ENCODE measurements around the gene RASSF4.

RASSF4 gene

DNA sequence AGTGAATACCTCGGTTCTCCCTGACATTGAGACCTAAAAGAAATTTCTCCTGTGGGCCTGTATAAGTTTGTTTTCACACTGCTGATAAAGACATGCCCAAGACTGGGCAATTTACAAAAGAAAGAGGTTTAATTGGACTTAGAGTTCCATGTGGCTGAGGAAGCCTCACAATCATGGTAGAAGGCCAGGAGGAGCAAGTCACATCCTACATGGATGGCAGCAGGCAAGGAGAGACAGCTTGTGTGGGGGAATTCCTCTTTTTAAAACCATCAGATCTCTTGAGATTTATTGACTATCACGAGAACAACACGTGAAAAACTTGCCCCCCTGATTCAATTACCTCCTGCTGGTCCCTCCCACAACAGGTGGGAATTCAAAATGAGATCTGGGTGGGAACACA, 41.8 kb upstream of the RASSF4 start:
- Histone ChIP-seq H3K4me2 (ENCODE audit: low read length) (no peak overlapping the region), H3K4me1 (ENCODE audit: low read length) (no peaks in the 10 kb centered on the region), H3K36me3 (replicated peaks; ENCODE audit: low read depth, low read length) (no peaks in the 10 kb centered on the region), H3K9ac (ENCODE audit: low read length) (no peak overlapping the region), H3K27ac (ENCODE audit: low read length) (no peak overlapping the region), H3K79me2 (ENCODE audit: low read length) (no peaks in the 10 kb centered on the region), H4K20me1 (ENCODE audit: insufficient read depth, low read length) (no peaks in the 10 kb centered on the region), H3K4me3 (ENCODE audit: low read length) (no peak overlapping the region), H2AFZ (ENCODE audit: low read depth, low read length) (no peak overlapping the region), H3K9me3 (ENCODE audit: insufficient read depth, low read length) (no peaks in the 10 kb centered on the region), H3K27me3 (ENCODE audit: low read depth, low read length) (no peaks in the 10 kb centered on the region)
- TF ChIP-seq CTCF (IDR thresholded peaks at IDR 0.05; ENCODE audit: low read depth, low read length), result no peak

- Histone ChIP-seq H3K4me2 (ENCODE audit: low read length) (no peak overlapping the region), H4K20me1 (ENCODE audit: insufficient read depth, low read length) (no peaks in the 10 kb centered on the region), H3K4me3 (ENCODE audit: low read length) (no peak overlapping the region), H3K27ac (ENCODE audit: low read length) (no peak overlapping the region), H3K36me3 (replicated peaks; ENCODE audit: low read depth, low read length) (no peaks in the 10 kb centered on the region), H3K9me3 (ENCODE audit: insufficient read depth, low read length) (no peaks in the 10 kb centered on the region), H3K4me1 (ENCODE audit: low read length) (peaks cover under 1% of the 10 kb centered on the region; the same call in 1 of the 2 replicates), H2AFZ (ENCODE audit: low read depth, low read length) (no peak overlapping the region), H3K79me2 (ENCODE audit: low read length) (no peaks in the 10 kb centered on the region), H3K9ac (ENCODE audit: low read length) (no peak overlapping the region), H3K27me3 (ENCODE audit: low read depth, low read length) (no peaks in the 10 kb centered on the region)
- TF ChIP-seq CTCF (IDR thresholded peaks at IDR 0.05; ENCODE audit: low read depth, low read length), result no peak
- TF ChIP-seq EZH2phosphoT487 (IDR thresholded peaks at IDR 0.05; ENCODE audit: low read depth), result no peak
These were observed 39.4 kb upstream of the RASSF4 start for GRCh38 chr10:44920252-44920651.

DNA sequence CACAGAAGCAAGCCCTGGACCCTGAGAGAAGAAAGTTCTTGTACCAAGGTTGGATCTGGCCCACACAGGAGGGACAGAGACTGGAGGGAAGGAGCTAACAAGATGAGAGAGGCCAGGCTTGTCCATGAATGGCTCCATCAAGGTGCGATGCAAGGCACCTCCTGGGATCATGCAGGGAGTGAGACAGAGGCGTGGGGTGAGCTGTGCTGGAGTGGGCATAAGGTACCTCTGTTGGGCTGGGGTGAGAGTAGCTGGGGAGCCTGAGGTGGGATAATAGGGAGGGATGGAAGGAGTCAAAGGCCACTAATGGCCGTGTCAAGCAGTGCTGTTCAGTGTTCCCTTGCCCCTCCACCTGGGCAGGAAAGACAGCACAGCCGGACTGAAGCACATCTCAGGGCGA, 38.5 kb upstream of the RASSF4 start:
- H3K9ac ChIP-seq (ENCODE audit: low read length), result no peak overlapping the region
- H3K9me3 ChIP-seq (ENCODE audit: insufficient read depth, low read length), result no peaks in the 10 kb centered on the region
- no peak overlapping the region for H3K4me3 ChIP-seq (ENCODE audit: low read length)
- no peak overlapping the region for H2AFZ ChIP-seq (ENCODE audit: low read depth, low read length)
- H3K79me2 ChIP-seq (ENCODE audit: low read length), result no peaks in the 10 kb centered on the region
- no peaks in the 10 kb centered on the region for H3K27me3 ChIP-seq (ENCODE audit: low read depth, low read length)
- H3K4me1 ChIP-seq (ENCODE audit: low read length), result peaks cover 3% of the 10 kb centered on the region; the same call in 1 of the 2 replicates
- H4K20me1 ChIP-seq (ENCODE audit: insufficient read depth, low read length), result no peaks in the 10 kb centered on the region
- no peak overlapping the region for H3K27ac ChIP-seq (ENCODE audit: low read length)
- no peak overlapping the region for H3K4me2 ChIP-seq (ENCODE audit: low read length)
- no peak for TF ChIP-seq EZH2phosphoT487 (IDR thresholded peaks at IDR 0.05; ENCODE audit: low read depth)
- no peak for TF ChIP-seq CTCF (IDR thresholded peaks at IDR 0.05; ENCODE audit: low read depth, low read length)
- no peaks in the 10 kb centered on the region for H3K36me3 ChIP-seq (replicated peaks; ENCODE audit: low read depth, low read length)

DNA sequence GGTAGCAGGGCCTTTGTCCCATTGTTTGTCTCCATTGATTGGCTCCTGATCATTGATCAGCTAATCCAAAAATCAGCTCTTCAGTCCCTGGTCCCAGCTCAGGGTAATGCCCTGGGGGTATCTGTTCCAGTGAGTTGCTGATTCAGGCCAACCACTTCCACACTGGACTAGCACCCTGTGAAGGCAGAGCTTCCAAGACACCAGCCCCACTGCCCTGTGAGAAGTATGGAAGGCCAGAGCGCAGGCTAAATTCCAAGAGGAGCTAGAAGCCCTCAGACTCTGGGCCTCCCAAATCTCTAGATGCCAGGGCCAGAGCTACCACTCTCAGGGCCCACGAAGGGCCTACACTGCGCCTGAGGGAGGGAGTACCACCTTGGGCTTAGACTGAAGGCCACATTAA, 38.1 kb upstream of the RASSF4 start:
- no peaks in the 10 kb centered on the region for H3K9me3 ChIP-seq (ENCODE audit: insufficient read depth, low read length)
- no peaks in the 10 kb centered on the region for H3K79me2 ChIP-seq (ENCODE audit: low read length)
- no peaks in the 10 kb centered on the region for H3K36me3 ChIP-seq (replicated peaks; ENCODE audit: low read depth, low read length)
- H3K4me3 ChIP-seq (ENCODE audit: low read length), result no peak overlapping the region
- no peak for TF ChIP-seq EZH2phosphoT487 (IDR thresholded peaks at IDR 0.05; ENCODE audit: low read depth)
- no peak overlapping the region for H2AFZ ChIP-seq (ENCODE audit: low read depth, low read length)
- no peak overlapping the region for H3K27ac ChIP-seq (ENCODE audit: low read length)
- H3K9ac ChIP-seq (ENCODE audit: low read length), result no peak overlapping the region
- H3K4me1 ChIP-seq (ENCODE audit: low read length), result peaks cover 3% of the 10 kb centered on the region; the same call in 1 of the 2 replicates
- H4K20me1 ChIP-seq (ENCODE audit: insufficient read depth, low read length), result no peaks in the 10 kb centered on the region
- H3K27me3 ChIP-seq (ENCODE audit: low read depth, low read length), result no peaks in the 10 kb centered on the region
- no peak overlapping the region for H3K4me2 ChIP-seq (ENCODE audit: low read length)

DNA sequence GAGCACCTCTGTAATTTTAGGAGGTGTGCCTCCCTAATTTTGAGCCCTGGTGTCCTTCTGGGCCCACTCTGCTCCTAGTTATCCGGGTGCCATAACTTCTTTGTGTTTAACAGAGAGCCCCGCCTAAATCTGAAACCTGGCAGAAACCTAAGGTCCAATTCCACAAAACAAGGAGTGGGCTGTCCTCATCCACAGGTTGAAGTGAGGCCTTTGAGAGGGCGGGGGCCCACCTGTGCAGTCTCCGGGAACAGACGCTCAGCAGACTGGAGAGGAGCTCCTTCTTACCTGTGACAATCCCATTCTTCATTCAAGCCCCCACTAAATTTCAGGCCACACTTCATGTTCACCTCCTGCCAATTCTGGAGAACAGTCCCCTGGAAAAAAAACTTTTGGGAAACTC, 37.6 kb upstream of the RASSF4 start:
- Histone ChIP-seq H2AFZ (ENCODE audit: low read depth, low read length) (no peak overlapping the region), H3K9me3 (ENCODE audit: insufficient read depth, low read length) (no peaks in the 10 kb centered on the region), H3K4me2 (ENCODE audit: low read length) (no peak overlapping the region), H3K4me3 (ENCODE audit: low read length) (no peak overlapping the region), H3K27me3 (ENCODE audit: low read depth, low read length) (no peaks in the 10 kb centered on the region), H3K79me2 (ENCODE audit: low read length) (no peaks in the 10 kb centered on the region), H3K9ac (ENCODE audit: low read length) (no peak overlapping the region), H3K4me1 (ENCODE audit: low read length) (peaks cover 3% of the 10 kb centered on the region; the same call in 1 of the 2 replicates), H4K20me1 (ENCODE audit: insufficient read depth, low read length) (no peaks in the 10 kb centered on the region), H3K36me3 (replicated peaks; ENCODE audit: low read depth, low read length) (no peaks in the 10 kb centered on the region), H3K27ac (ENCODE audit: low read length) (no peak overlapping the region)
- TF ChIP-seq CTCF (IDR thresholded peaks at IDR 0.05; ENCODE audit: low read depth, low read length), result no peak
- no peak for TF ChIP-seq EZH2phosphoT487 (IDR thresholded peaks at IDR 0.05; ENCODE audit: low read depth)

Measured in OCI-LY3 (cell line).